Endodermal cell (in vitro differentiated cells): ENCODE data around the gene SYNDIG1L. TPM values are rescaled to one million over a fixed set of nuclear protein-coding genes. Genes with fewer than 3 reads are reported as not detected.

ENCODE experiments used
- DNase-seq: peaks from one replicate; pipeline ENCODE4 v3.0.0-alpha.2; 2017
- H3K27ac ChIP-seq: 2 replicates; pipeline ENCODE4 v1.5.1; 2013; ENCODE audit warnings: mild to moderate bottlenecking, low read depth, low read length, moderate library complexity
- H3K27me3 ChIP-seq: 2 replicates; pipeline ENCODE4 v1.6.1; 2013; ENCODE audit warnings: mild to moderate bottlenecking, low read length, moderate library complexity; ENCODE audit not compliant: insufficient read depth, control insufficient read depth, poor library complexity, severe bottlenecking
- H3K36me3 ChIP-seq: 2 replicates; pipeline ENCODE4 v1.7.0; 2013; ENCODE audit warnings: mild to moderate bottlenecking, low read length, moderate library complexity; ENCODE audit not compliant: control insufficient read depth, insufficient read depth
- H3K4me1 ChIP-seq: one replicate; pipeline ENCODE4 v1.7.0; 2013; ENCODE audit warnings: low read length; ENCODE audit not compliant: control insufficient read depth, insufficient read depth
- H3K4me3 ChIP-seq: 2 replicates; pipeline ENCODE4 v1.5.1; 2013; ENCODE audit warnings: mild to moderate bottlenecking, low read length, moderate library complexity
- H3K9ac ChIP-seq: 2 replicates; pipeline ENCODE4 v1.6.1; 2013; ENCODE audit warnings: mild to moderate bottlenecking, low read length, moderate library complexity; ENCODE audit not compliant: poor library complexity, severe bottlenecking; ENCODE audit errors: extremely low read depth
- H3K9me3 ChIP-seq: 2 replicates; pipeline ENCODE4 v1.6.1; 2013; ENCODE audit warnings: mild to moderate bottlenecking, low read length, moderate library complexity; ENCODE audit not compliant: control insufficient read depth
- H3K27ac Mint-ChIP-seq: 2 replicates; pipeline ENCODE4 v1.8.0; 2020; ENCODE audit warnings: mixed read lengths
- H3K27me3 Mint-ChIP-seq: 2 replicates; pipeline ENCODE4 v1.8.0; 2021; ENCODE audit warnings: mild to moderate bottlenecking, mixed read lengths; ENCODE audit not compliant: insufficient read depth
- H3K36me3 Mint-ChIP-seq: 2 replicates; pipeline ENCODE4 v1.8.0; 2020; ENCODE audit warnings: low read depth, mixed read lengths
- H3K4me1 Mint-ChIP-seq: 2 replicates; pipeline ENCODE4 v1.8.0; 2020; ENCODE audit warnings: mixed read lengths
- H3K4me3 Mint-ChIP-seq: 2 replicates; pipeline ENCODE4 v1.8.0; 2020; ENCODE audit warnings: mild to moderate bottlenecking, moderate library complexity, mixed read lengths
- H3K9me3 Mint-ChIP-seq: 2 replicates; pipeline ENCODE4 v1.8.0; 2020; ENCODE audit warnings: mild to moderate bottlenecking, mixed read lengths
- CTCF ChIP-seq: fragments of 200-600 bp; sonication (generic); conservative IDR thresholded peaks from 2 replicates; pipeline ENCODE4 v1.5.0; 2021; ENCODE audit warnings: antibody characterized with exemption, mild to moderate bottlenecking
- WGBS, 2 experiments: methylation state at CpG; one replicate each; pipeline versions ENCODE4 v1.1.5 to v1.1.7; 2013; ENCODE audit warnings: missing lambda C conversion rate in 2 of 2, mixed read lengths in 1 of 2; ENCODE audit not compliant: insufficient coverage in 1 of 2, insufficient read length in 1 of 2; 5-methylcytosine and 5-hydroxymethylcytosine counted together
- total RNA-seq, 2 donors: library from RNA; stranded (reverse); fragmentation: NEBNext Ultra II Directional in 1 of 2; extraction: Animal tissue kit (Norgen Biotek cat#: 25700) in 1 of 2; gene quantifications; 2 replicates in 1 of 2; 3 replicates in 1 of 2; pipeline ENCODE4 v1.2.1, GENCODE V29; 2021

Gene SYNDIG1L
- total RNA-seq, 2 donors from 2014 or later = 2.0 to 4.1 TPM

GRCh38 chr14:74462993-74463392, 37.0 kb upstream of the SYNDIG1L start:
- Mint-ChIP-seq H3K4me3 (no peak overlapping the region), H3K9me3 (no peaks in the 10 kb centered on the region), H3K36me3 (peaks cover 2% of the 10 kb centered on the region), H3K27ac (no peak overlapping the region), H3K27me3 (peaks cover 5% of the 10 kb centered on the region), H3K4me1 (peaks cover 5% of the 10 kb centered on the region)
- H3K9me3 ChIP-seq = no peaks in the 10 kb centered on the region
- H3K4me3 ChIP-seq = no peak overlapping the region
- no peaks in the 10 kb centered on the region for H3K4me1 ChIP-seq
- H3K9ac ChIP-seq = no peak overlapping the region
- TF ChIP-seq CTCF = no peak
- H3K27me3 ChIP-seq = no peaks in the 10 kb centered on the region
- H3K27ac ChIP-seq = no peak overlapping the region
- WGBS, 2 experiments = 89 to 92% methylated on average over 3 of the region's 3 CpGs
- no peaks in the 10 kb centered on the region for H3K36me3 ChIP-seq
- DNase-seq = peak; percentile 25

GRCh38 chr14:74459976-74460375, 34.0 kb upstream of the SYNDIG1L start:
- WGBS, 2 experiments = 95 to 100% methylated on average over 4 to 6 of the region's 6 CpGs

GRCh38 chr14:74459289-74459946, 33.4 kb upstream of the SYNDIG1L start:
- no peak overlapping the region for H3K27ac ChIP-seq
- H3K4me1 ChIP-seq = no peaks in the 10 kb centered on the region
- peaks cover 13% of the 10 kb centered on the region for H3K9me3 ChIP-seq
- peaks cover 7% of the 10 kb centered on the region for H3K4me1 Mint-ChIP-seq
- H3K4me3 ChIP-seq = no peak overlapping the region
- no peaks in the 10 kb centered on the region for H3K36me3 ChIP-seq
- H3K9ac ChIP-seq = no peak overlapping the region
- H3K9me3 Mint-ChIP-seq = peaks cover 19% of the 10 kb centered on the region
- peaks cover 13% of the 10 kb centered on the region for H3K36me3 Mint-ChIP-seq
- H3K27me3 ChIP-seq = no peaks in the 10 kb centered on the region
- no peak overlapping the region for H3K4me3 Mint-ChIP-seq
- no peak overlapping the region for H3K27ac Mint-ChIP-seq
- WGBS, 2 experiments = 85 to 87% methylated on average over 6 to 10 of the region's 10 CpGs
- peaks cover 5% of the 10 kb centered on the region for H3K27me3 Mint-ChIP-seq
- peak; percentile 93 for DNase-seq
- peak; percentile 82 for TF ChIP-seq CTCF

More at GRCh38 chr14:74459976-74460375, 34.0 kb upstream of the SYNDIG1L start:
- H3K9me3 ChIP-seq = peaks cover 8% of the 10 kb centered on the region
- H3K9ac ChIP-seq = no peak overlapping the region
- no peak overlapping the region for H3K4me3 ChIP-seq
- H3K27me3 ChIP-seq = no peaks in the 10 kb centered on the region
- Mint-ChIP-seq H3K4me3 (no peak overlapping the region), H3K27ac (no peak overlapping the region), H3K9me3 (peaks cover 14% of the 10 kb centered on the region), H3K36me3 (peaks cover 8% of the 10 kb centered on the region), H3K4me1 (peaks cover 7% of the 10 kb centered on the region), H3K27me3 (peaks cover 5% of the 10 kb centered on the region)
- no peaks in the 10 kb centered on the region for H3K4me1 ChIP-seq
- TF ChIP-seq CTCF = no peak
- DNase-seq = peak; percentile 36
- no peak overlapping the region for H3K27ac ChIP-seq
- H3K36me3 ChIP-seq = no peaks in the 10 kb centered on the region
